Keratinocyte (primary cell): ENCODE data around the gene SLC2A4. TPM values are rescaled to one million over a fixed set of nuclear protein-coding genes. Genes with fewer than 3 reads are reported as not detected.
A peak's percentile ranks its signal among the peaks of the same experiment; 100 is the strongest.

ENCODE experiments used
- DNase-seq: peaks from one replicate; pipeline ENCODE4 v3.0.0-alpha.2; 2011; ENCODE audit warnings: low read depth, missing footprints, low spot score
- FAIRE-seq: peaks from 2 replicates; lab custom pipeline; 2011; peaks lifted over from hg19 to GRCh38; lab: Jason Lieb, UNC
- H2AFZ ChIP-seq: 2 replicates; pipeline ENCODE4 v1.6.0; 2012; ENCODE audit warnings: low read length, control low read depth, inconsistent platforms; ENCODE audit not compliant: control insufficient read depth
- H3K27ac ChIP-seq: 2 replicates; pipeline ENCODE4 v1.5.1; 2011; ENCODE audit warnings: low read length; ENCODE audit not compliant: control insufficient read depth, insufficient read depth
- H3K27me3 ChIP-seq: 3 replicates; pipeline ENCODE4 v1.6.0; 2011; ENCODE audit warnings: low read length; ENCODE audit not compliant: control insufficient read depth, insufficient read depth; ENCODE audit errors: extremely low read depth
- H3K36me3 ChIP-seq, 2 experiments: 2 replicates in 1 of 2; 3 replicates in 1 of 2; pipeline ENCODE4 v1.5.1; 2011; ENCODE audit warnings: low read length in 2 of 2, mild to moderate bottlenecking in 1 of 2; ENCODE audit not compliant: control insufficient read depth in 2 of 2, insufficient read depth in 2 of 2; ENCODE audit errors: extremely low read depth in 1 of 2
- H3K4me1 ChIP-seq: 3 replicates; pipeline ENCODE4 v1.5.1; 2011; ENCODE audit warnings: low read length; ENCODE audit not compliant: control insufficient read depth, insufficient read depth; ENCODE audit errors: extremely low read depth
- H3K4me2 ChIP-seq: 3 replicates; pipeline ENCODE4 v1.6.0; 2011; ENCODE audit warnings: low read depth, low read length; ENCODE audit not compliant: control insufficient read depth, insufficient read depth; ENCODE audit errors: extremely low read depth
- H3K4me3 ChIP-seq, 3 experiments: fragments of 200-600 bp in 1 of 3; sonication (generic) in 1 of 3; 2 replicates in 2 of 3; 3 replicates in 1 of 3; pipeline ENCODE4 v1.5.1; 2011 to 2016; ENCODE audit warnings: low read length in 3 of 3, mild to moderate bottlenecking in 3 of 3, control low read depth in 2 of 3, inconsistent platforms in 1 of 3, low read depth in 1 of 3, mixed read lengths in 1 of 3, mixed run types in 1 of 3, moderate library complexity in 1 of 3; ENCODE audit not compliant: control insufficient read depth in 2 of 3, insufficient read depth in 2 of 3; ENCODE audit errors: extremely low read depth in 1 of 3
- H3K79me2 ChIP-seq: 2 replicates; pipeline ENCODE4 v1.6.0; 2012; ENCODE audit warnings: low read length; ENCODE audit not compliant: control insufficient read depth, insufficient read depth
- H3K9ac ChIP-seq: 3 replicates; pipeline ENCODE4 v1.6.0; 2011; ENCODE audit warnings: low read length; ENCODE audit not compliant: control insufficient read depth, insufficient read depth; ENCODE audit errors: extremely low read depth
- H3K9me1 ChIP-seq: 3 replicates; pipeline ENCODE4 v1.6.0; 2011; ENCODE audit warnings: low read length; ENCODE audit not compliant: control insufficient read depth, insufficient read depth; ENCODE audit errors: extremely low read depth
- H3K9me3 ChIP-seq: 2 replicates; pipeline ENCODE4 v1.5.1; 2012; ENCODE audit warnings: low read depth, low read length; ENCODE audit not compliant: control insufficient read depth
- H4K20me1 ChIP-seq: 3 replicates; pipeline ENCODE4 v1.6.0; 2011; ENCODE audit warnings: low read length; ENCODE audit not compliant: control insufficient read depth, insufficient read depth; ENCODE audit errors: extremely low read depth
- EZH2 ChIP-seq: IDR thresholded peaks from one replicate; pipeline ENCODE4 v1.6.1; 2012; ENCODE audit warnings: inconsistent platforms, mild to moderate bottlenecking, low read length, moderate library complexity
- dilution Hi-C: fragments of 300-500 bp; cut with MboI; formaldehyde crosslinking; loops from one replicate; pipeline ENCODE4 v1.7.0; 2020; ENCODE audit warnings: low sequenced_read_pairs; ENCODE audit not compliant: extremely low pct_ligation_motif_present
- polyA plus RNA-seq, 5 experiments: library from polyadenylated mRNA; depleted of rRNA in 3 of 5; stranded (reverse) in 3 of 5; stranded (forward) in 1 of 5; unstranded in 1 of 5; fragments of >200 nt; gene quantifications; 1 replicate in 1 of 5; 2 replicates in 3 of 5; 3 replicates in 1 of 5; pipeline versions ENCODE4 v1.2.1 to v1.2.3, GENCODE V29; 2011 to 2012; ENCODE audit warnings: missing spikeins in 2 of 5, low read depth in 1 of 5, low replicate concordance in 1 of 5
- TF ChIP-seq, protein P1 (sequence below), 3 experiments: IDR thresholded peaks in 1 of 3; conservative IDR thresholded peaks in 1 of 3; optimal IDR thresholded peaks in 1 of 3; 2 replicates in 2 of 3; 3 replicates in 1 of 3; pipeline versions ENCODE3 to v1.5.1; 2011; ENCODE audit warnings: low read length in 3 of 3, mild to moderate bottlenecking in 3 of 3, moderate library complexity in 2 of 3, control low read depth in 1 of 3, inconsistent platforms in 1 of 3; ENCODE audit not compliant: insufficient read depth in 2 of 3; ENCODE audit errors: extremely low read depth in 1 of 3

Gene SLC2A4
- polyA plus RNA-seq, 1 donor (not counting 4 experiments of a cell fraction or from before 2014, with no cell fraction given) = not detected

DNA sequence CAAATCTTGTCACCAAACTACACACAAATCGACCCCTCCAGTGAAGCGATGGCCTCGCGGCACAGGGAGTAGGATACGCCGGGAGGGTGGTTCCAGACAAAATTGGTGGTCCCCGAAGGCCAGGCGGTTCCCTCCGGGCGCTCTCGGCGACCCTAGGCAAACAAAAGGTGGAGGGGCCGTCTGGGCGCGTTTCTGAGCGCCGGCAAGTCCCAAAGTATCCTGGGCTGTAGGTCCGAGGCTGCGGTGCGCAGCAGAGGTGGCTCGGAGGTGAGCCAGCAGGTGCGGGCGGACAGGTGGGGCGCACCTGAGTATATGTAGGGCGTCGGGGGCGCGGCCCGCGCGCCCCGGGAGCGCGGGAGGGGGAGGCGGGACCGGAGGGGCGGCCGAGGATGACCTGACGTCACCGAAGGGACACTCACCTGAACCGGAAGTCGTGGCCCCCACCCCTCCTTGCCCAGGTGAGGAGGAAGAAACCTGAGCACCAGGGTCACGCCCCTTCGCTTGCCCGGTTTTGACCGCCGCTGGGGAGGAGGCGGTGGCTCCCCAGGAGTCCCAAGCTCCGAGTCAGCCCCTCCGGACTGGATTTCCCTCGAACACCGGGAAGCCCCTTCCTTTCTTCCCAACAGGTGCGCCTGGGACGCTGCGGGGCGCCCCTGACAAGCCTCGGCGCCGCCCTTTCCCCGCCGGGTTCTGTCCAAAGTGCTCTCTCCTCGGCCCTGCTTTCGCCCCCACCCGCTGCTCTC lies 19.2 kb upstream of the SLC2A4 start, which contains the start of gene CLDN7:
TSS of gene CLDN7 (minus strand) at position 287 of the 743 bp plus-strand sequence. CDS start 435 bp downstream, outside the sequence.
- Histone ChIP-seq H3K9me3 (no peaks in the 10 kb centered on the region), H3K4me1 (peaks cover 34% of the 10 kb centered on the region), H3K9me1 (no peaks in the 10 kb centered on the region), H3K4me2 (peak within 1 kb of the TSS; percentile 92), H3K27ac (peak within 1 kb of the TSS; percentile 47), H3K9ac (peak within 1 kb of the TSS; percentile 74), H4K20me1 (no peaks in the 10 kb centered on the region), H3K27me3 (no peaks in the 10 kb centered on the region), H3K36me3 (peaks cover under 1 to 21% of the 10 kb centered on the region in 2 experiments), H3K79me2 (no peaks in the 10 kb centered on the region), H3K4me3 (peak within 1 kb of the TSS; percentile 41 to 75 (median 54)), H2AFZ (peak within 1 kb of the TSS; percentile 98)
- dilution Hi-C loops = no loop called here
- TF ChIP-seq EZH2 = no peak
- TF ChIP-seq, protein P1, sequence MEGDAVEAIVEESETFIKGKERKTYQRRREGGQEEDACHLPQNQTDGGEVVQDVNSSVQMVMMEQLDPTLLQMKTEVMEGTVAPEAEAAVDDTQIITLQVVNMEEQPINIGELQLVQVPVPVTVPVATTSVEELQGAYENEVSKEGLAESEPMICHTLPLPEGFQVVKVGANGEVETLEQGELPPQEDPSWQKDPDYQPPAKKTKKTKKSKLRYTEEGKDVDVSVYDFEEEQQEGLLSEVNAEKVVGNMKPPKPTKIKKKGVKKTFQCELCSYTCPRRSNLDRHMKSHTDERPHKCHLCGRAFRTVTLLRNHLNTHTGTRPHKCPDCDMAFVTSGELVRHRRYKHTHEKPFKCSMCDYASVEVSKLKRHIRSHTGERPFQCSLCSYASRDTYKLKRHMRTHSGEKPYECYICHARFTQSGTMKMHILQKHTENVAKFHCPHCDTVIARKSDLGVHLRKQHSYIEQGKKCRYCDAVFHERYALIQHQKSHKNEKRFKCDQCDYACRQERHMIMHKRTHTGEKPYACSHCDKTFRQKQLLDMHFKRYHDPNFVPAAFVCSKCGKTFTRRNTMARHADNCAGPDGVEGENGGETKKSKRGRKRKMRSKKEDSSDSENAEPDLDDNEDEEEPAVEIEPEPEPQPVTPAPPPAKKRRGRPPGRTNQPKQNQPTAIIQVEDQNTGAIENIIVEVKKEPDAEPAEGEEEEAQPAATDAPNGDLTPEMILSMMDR (optimal IDR thresholded peaks at IDR 0.05 in 1 of 3, IDR thresholded peaks at IDR 0.05 in 1 of 3, conservative IDR thresholded peaks at IDR 0.05 in 1 of 3; ENCODE audit: extremely low read depth in 1 of 3, insufficient read depth in 2 of 3, low read length in 3 of 3) = peak in 1 of 3 experiments; percentile 6
- FAIRE-seq = no peak
- no peak for DNase-seq

DNA sequence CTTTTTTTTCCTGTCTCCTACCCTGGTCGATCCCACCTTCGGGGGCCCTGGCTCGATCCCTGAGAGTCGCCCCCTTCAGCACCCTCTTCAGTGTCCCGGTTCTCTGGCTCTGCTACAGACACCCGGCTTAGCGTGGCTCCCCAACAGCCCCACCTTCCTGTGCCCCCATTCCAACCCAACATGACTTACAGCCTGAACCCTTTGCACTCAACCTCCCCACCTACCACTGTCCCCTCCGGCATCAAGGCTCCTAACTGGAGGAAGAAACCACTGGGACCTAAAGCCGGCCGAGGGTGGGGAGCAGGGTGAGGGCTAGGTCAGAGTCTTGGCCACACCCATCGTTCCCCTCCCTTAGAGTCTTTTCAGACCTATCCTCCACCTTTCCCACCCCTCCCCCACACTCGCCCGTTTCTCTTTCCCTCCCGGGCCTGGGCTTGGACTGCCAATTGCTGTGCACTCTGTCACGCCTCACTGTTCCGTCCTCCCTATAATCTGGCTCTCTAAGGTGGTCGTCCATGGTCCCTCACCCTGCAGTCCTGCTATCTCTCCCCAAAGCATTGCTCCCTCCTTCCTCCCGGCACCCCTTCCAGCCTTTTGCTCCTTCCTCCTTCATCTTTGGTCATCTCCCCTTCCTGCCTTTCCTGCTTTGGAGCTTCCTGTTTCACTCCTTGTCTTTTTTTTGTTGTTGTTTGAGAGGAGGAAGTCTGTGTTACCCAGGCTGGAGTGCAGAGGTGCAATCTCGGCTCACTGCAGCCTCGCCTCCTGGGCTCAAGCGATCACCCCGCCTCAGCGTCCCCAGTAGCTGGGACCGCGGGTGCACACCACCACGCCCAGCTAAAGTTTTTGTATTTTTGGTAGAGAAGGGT lies 18.4 kb upstream of the SLC2A4 start:
- H3K4me2 ChIP-seq = peak overlapping the region; percentile 92
- peak overlapping the region; percentile 41 to 75 (median 54) for H3K4me3 ChIP-seq
- peak overlapping the region; percentile 47 for H3K27ac ChIP-seq
- peak overlapping the region; percentile 72 for H3K9ac ChIP-seq
- dilution Hi-C loops = no loop called here
- FAIRE-seq (no peak), DNase-seq (no peak)
- H3K79me2 ChIP-seq = no peaks in the 10 kb centered on the region
- peaks cover 0 to 19% of the 10 kb centered on the region in 2 experiments for H3K36me3 ChIP-seq
- no peaks in the 10 kb centered on the region for H4K20me1 ChIP-seq
- H3K4me1 ChIP-seq = peaks cover 34% of the 10 kb centered on the region
- peak overlapping the region; percentile 98 for H2AFZ ChIP-seq
- no peaks in the 10 kb centered on the region for H3K9me3 ChIP-seq
- no peaks in the 10 kb centered on the region for H3K9me1 ChIP-seq
- no peak for TF ChIP-seq EZH2
- TF ChIP-seq, protein P1 (optimal IDR thresholded peaks at IDR 0.05 in 1 of 3, IDR thresholded peaks at IDR 0.05 in 1 of 3, conservative IDR thresholded peaks at IDR 0.05 in 1 of 3; ENCODE audit: extremely low read depth in 1 of 3, insufficient read depth in 2 of 3, low read length in 3 of 3) = no peak
- H3K27me3 ChIP-seq = no peaks in the 10 kb centered on the region
